Measurements from ENCODE around the gene NEK8.
A peak's percentile ranks its signal among the peaks of the same experiment; 100 is the strongest.

Gene NEK8

GRCh38 chr17:28728364-28729200 is at the start of gene NEK8:
Gene NEK8, plus strand, starts transcription at chr17:28728788. Its CDS starts 26 bp downstream, at chr17:28728814.
- no peaks in the 10 kb centered on the region for H3K9me3 ChIP-seq (ENCODE audit: control insufficient read depth in 2 of 2, low read length in 2 of 2)
- H3K27me3 ChIP-seq (ENCODE audit: control insufficient read depth in 1 of 2, insufficient read depth in 2 of 2, low read length in 2 of 2), result peaks cover 2 to 10% of the 10 kb centered on the region in 2 donors
- peaks cover 37% of the 10 kb centered on the region for H3K4me1 ChIP-seq (ENCODE audit: control insufficient read depth, insufficient read depth, low read length)
- H3K4me3 ChIP-seq (ENCODE audit: low read length in 2 of 2), result peak within 1 kb of the TSS; percentile 91 to 98
- H3K27ac ChIP-seq (ENCODE audit: low read length), result peak within 1 kb of the TSS; percentile 87
- H3K36me3 ChIP-seq (ENCODE audit: control insufficient read depth in 2 of 2, insufficient read depth in 2 of 2, low read length in 2 of 2), result peaks cover 7 to 8% of the 10 kb centered on the region in 2 donors
- peak within 1 kb of the TSS; percentile 77 to 88 for H3K9ac ChIP-seq (ENCODE audit: low read length in 2 of 2)

DNA sequence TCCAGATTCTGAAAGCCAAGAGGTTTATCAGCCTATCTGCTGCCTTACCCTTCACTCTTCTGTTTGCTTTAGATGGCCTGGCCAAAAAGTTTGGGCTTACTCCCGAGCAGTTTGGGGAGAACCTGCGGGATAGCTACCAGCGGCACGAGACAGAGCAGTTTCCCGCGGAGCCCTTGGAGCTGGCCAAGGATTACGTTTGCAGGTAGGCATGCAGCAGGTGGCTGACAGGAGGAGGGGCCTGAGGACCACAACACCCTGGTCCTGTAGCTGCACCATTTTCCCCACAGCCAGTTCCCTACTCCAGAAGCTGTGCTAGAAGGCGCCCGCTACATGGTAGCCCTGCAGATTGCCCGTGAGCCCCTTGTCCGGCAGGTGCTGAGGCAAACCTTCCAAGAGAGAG is 45.9 kb upstream of the NEK8 start:
- peaks cover 70 to 72% of the 10 kb centered on the region in 2 donors for H3K36me3 ChIP-seq (ENCODE audit: control insufficient read depth in 2 of 2, insufficient read depth in 2 of 2, low read length in 2 of 2)
- no peaks in the 10 kb centered on the region for H3K27me3 ChIP-seq (ENCODE audit: control insufficient read depth in 1 of 2, insufficient read depth in 2 of 2, low read length in 2 of 2)
- H3K9me3 ChIP-seq (ENCODE audit: control insufficient read depth in 2 of 2, low read length in 2 of 2), result no peaks in the 10 kb centered on the region
- H3K27ac ChIP-seq (ENCODE audit: low read length), result no peak overlapping the region
- H3K4me1 ChIP-seq (ENCODE audit: control insufficient read depth, insufficient read depth, low read length), result peaks cover 3% of the 10 kb centered on the region
- no peak overlapping the region for H3K9ac ChIP-seq (ENCODE audit: low read length in 2 of 2)
- no peak overlapping the region for H3K4me3 ChIP-seq (ENCODE audit: low read length in 2 of 2)

DNA sequence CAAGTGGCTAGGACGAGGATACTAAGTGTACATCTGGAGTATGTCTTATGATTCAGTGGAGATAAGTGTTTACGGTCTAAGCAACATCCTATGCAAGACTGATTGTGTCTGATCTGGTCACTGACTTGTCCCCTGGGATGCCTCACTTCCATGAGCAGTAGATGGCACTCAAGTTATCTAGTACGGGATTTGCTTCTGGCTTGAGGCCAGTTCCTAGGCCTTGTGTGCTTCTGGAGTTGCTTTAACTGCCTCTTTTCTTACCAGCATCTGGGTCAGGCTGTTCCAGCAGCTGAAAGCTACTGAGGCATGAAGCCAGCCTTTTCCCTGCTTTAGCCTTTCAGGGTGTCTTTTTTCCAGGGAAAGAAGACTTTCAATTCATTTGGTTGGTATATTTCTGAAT is 43.6 kb upstream of the NEK8 start:
- peak overlapping the region in 1 of 2 donors; percentile 13 for H3K9ac ChIP-seq (ENCODE audit: low read length in 2 of 2)
- H3K36me3 ChIP-seq (ENCODE audit: control insufficient read depth in 2 of 2, insufficient read depth in 2 of 2, low read length in 2 of 2), result peaks cover 79 to 80% of the 10 kb centered on the region in 2 donors
- H3K27ac ChIP-seq (ENCODE audit: low read length), result no peak overlapping the region
- peaks cover 3% of the 10 kb centered on the region for H3K4me1 ChIP-seq (ENCODE audit: control insufficient read depth, insufficient read depth, low read length)
- no peaks in the 10 kb centered on the region for H3K27me3 ChIP-seq (ENCODE audit: control insufficient read depth in 1 of 2, insufficient read depth in 2 of 2, low read length in 2 of 2)
- H3K9me3 ChIP-seq (ENCODE audit: control insufficient read depth in 2 of 2, low read length in 2 of 2), result no peaks in the 10 kb centered on the region
- H3K4me3 ChIP-seq (ENCODE audit: low read length in 2 of 2), result no peak overlapping the region

DNA sequence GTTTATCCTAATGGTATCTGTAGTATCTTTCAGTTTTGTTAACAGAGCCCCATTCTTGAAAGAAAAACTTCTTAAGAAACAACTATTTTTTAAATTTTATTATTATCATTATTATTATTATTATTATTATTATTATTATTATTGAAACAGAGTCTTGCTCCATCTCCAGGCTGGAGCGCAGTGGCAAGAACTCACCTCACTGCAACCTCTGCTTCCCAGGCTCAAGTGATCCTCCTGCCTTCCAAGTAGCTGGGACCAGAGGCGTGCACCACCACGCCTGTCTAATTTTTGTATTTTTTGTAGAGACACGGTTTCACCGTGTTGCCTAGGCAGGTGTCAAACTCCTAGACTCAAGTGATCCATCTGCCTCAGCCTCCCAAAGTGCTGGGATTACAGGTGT is 43.2 kb upstream of the NEK8 start:
- H3K9me3 ChIP-seq (ENCODE audit: control insufficient read depth in 2 of 2, low read length in 2 of 2), result no peaks in the 10 kb centered on the region
- H3K36me3 ChIP-seq (ENCODE audit: control insufficient read depth in 2 of 2, insufficient read depth in 2 of 2, low read length in 2 of 2), result peaks cover 83 to 84% of the 10 kb centered on the region in 2 donors
- H3K27ac ChIP-seq (ENCODE audit: low read length), result no peak overlapping the region
- H3K27me3 ChIP-seq (ENCODE audit: control insufficient read depth in 1 of 2, insufficient read depth in 2 of 2, low read length in 2 of 2), result no peaks in the 10 kb centered on the region
- H3K4me3 ChIP-seq (ENCODE audit: low read length in 2 of 2), result no peak overlapping the region
- H3K4me1 ChIP-seq (ENCODE audit: control insufficient read depth, insufficient read depth, low read length), result peaks cover 3% of the 10 kb centered on the region
- H3K9ac ChIP-seq (ENCODE audit: low read length in 2 of 2), result no peak overlapping the region

DNA sequence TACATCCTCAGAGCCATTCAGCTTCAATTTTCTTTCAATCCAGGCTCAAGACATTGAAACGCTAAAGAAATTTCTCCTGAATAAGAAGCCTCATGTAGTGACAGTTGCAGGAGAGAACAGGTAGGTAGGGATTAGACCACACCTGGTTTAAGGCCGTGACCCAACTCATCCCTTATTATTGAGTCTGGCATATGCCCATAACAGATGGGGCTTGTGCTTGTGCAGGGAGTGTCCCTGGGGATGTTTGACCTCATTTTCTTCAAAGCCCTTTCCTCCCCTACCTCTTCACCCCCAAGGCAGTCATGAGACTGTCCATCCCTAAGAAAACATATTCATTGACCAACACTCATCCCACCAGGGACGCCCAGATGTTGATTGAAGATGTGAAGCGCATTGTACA is 42.3 kb upstream of the NEK8 start:
- no peaks in the 10 kb centered on the region for H3K9me3 ChIP-seq (ENCODE audit: control insufficient read depth in 2 of 2, low read length in 2 of 2)
- H3K36me3 ChIP-seq (ENCODE audit: control insufficient read depth in 2 of 2, insufficient read depth in 2 of 2, low read length in 2 of 2), result peaks cover 87 to 89% of the 10 kb centered on the region in 2 donors
- no peak overlapping the region for H3K4me3 ChIP-seq (ENCODE audit: low read length in 2 of 2)
- no peak overlapping the region for H3K27ac ChIP-seq (ENCODE audit: low read length)
- no peak overlapping the region for H3K9ac ChIP-seq (ENCODE audit: low read length in 2 of 2)
- H3K27me3 ChIP-seq (ENCODE audit: control insufficient read depth in 1 of 2, insufficient read depth in 2 of 2, low read length in 2 of 2), result no peaks in the 10 kb centered on the region
- peaks cover 3% of the 10 kb centered on the region for H3K4me1 ChIP-seq (ENCODE audit: control insufficient read depth, insufficient read depth, low read length)

DNA sequence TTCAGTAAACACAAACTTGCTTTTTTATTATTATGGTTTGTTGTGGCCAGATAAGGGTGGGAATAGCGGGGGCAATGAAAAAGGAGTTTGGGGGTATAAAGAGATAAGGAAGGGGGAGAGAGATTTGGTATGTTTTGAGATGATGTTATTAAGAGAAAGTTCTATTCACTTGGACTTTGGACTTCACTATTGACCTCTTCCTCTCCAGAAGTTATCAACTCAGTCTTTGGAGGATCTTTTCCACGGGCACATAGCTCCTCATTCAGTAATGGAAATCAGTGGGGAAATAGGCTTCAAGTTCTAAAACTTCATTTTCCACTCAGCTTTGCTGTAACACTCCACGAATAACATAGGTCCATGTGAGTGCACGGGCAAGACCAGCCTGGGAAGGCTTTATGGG is 40.1 kb upstream of the NEK8 start:
- Histone ChIP-seq H3K4me1 (ENCODE audit: control insufficient read depth, insufficient read depth, low read length) (peaks cover 3% of the 10 kb centered on the region), H3K27ac (ENCODE audit: low read length) (no peak overlapping the region), H3K4me3 (ENCODE audit: low read length in 2 of 2) (no peak overlapping the region), H3K36me3 (ENCODE audit: control insufficient read depth in 2 of 2, insufficient read depth in 2 of 2, low read length in 2 of 2) (peaks cover 66 to 71% of the 10 kb centered on the region in 2 donors), H3K27me3 (ENCODE audit: control insufficient read depth in 1 of 2, insufficient read depth in 2 of 2, low read length in 2 of 2) (no peaks in the 10 kb centered on the region), H3K9me3 (ENCODE audit: control insufficient read depth in 2 of 2, low read length in 2 of 2) (no peaks in the 10 kb centered on the region), H3K9ac (ENCODE audit: low read length in 2 of 2) (no peak overlapping the region)

DNA sequence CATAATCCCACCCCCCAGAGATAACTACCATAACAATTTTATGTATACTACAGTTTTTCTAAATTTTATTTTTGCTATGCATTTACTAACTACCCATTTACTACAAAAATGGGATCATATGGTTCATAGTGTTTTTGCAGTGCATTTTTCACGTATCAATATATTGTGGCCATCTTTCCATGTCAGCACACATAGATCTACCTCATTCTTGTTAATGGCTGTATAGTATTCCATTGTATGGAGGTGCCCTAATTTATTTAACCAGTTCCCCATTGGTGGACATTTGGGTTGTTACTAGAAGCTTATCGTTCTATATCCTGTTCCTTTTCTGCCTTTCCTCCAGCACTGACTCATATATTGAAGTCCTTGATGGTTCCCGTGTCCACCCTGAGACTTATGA is 39.6 kb upstream of the NEK8 start:
- peaks cover 68 to 74% of the 10 kb centered on the region in 2 donors for H3K36me3 ChIP-seq (ENCODE audit: control insufficient read depth in 2 of 2, insufficient read depth in 2 of 2, low read length in 2 of 2)
- H3K4me3 ChIP-seq (ENCODE audit: low read length in 2 of 2), result no peak overlapping the region

GRCh38 chr17:28693869-28694268 is 34.7 kb upstream of the NEK8 start:
- no peaks in the 10 kb centered on the region for H3K9me3 ChIP-seq (ENCODE audit: control insufficient read depth in 2 of 2, low read length in 2 of 2)
- no peak overlapping the region for H3K9ac ChIP-seq (ENCODE audit: low read length in 2 of 2)
- H3K36me3 ChIP-seq (ENCODE audit: control insufficient read depth in 2 of 2, insufficient read depth in 2 of 2, low read length in 2 of 2), result peaks cover 71 to 73% of the 10 kb centered on the region in 2 donors
- no peak overlapping the region for H3K4me3 ChIP-seq (ENCODE audit: low read length in 2 of 2)
- no peaks in the 10 kb centered on the region for H3K27me3 ChIP-seq (ENCODE audit: control insufficient read depth in 1 of 2, insufficient read depth in 2 of 2, low read length in 2 of 2)
- H3K4me1 ChIP-seq (ENCODE audit: control insufficient read depth, insufficient read depth, low read length), result no peaks in the 10 kb centered on the region
- no peak overlapping the region for H3K27ac ChIP-seq (ENCODE audit: low read length)

More for the DNA sequence above, 39.6 kb upstream of the NEK8 start:
- Histone ChIP-seq H3K9me3 (ENCODE audit: control insufficient read depth in 2 of 2, low read length in 2 of 2) (no peaks in the 10 kb centered on the region), H3K27ac (ENCODE audit: low read length) (no peak overlapping the region), H3K9ac (ENCODE audit: low read length in 2 of 2) (no peak overlapping the region), H3K4me1 (ENCODE audit: control insufficient read depth, insufficient read depth, low read length) (peaks cover 3% of the 10 kb centered on the region), H3K27me3 (ENCODE audit: control insufficient read depth in 1 of 2, insufficient read depth in 2 of 2, low read length in 2 of 2) (no peaks in the 10 kb centered on the region)

DNA sequence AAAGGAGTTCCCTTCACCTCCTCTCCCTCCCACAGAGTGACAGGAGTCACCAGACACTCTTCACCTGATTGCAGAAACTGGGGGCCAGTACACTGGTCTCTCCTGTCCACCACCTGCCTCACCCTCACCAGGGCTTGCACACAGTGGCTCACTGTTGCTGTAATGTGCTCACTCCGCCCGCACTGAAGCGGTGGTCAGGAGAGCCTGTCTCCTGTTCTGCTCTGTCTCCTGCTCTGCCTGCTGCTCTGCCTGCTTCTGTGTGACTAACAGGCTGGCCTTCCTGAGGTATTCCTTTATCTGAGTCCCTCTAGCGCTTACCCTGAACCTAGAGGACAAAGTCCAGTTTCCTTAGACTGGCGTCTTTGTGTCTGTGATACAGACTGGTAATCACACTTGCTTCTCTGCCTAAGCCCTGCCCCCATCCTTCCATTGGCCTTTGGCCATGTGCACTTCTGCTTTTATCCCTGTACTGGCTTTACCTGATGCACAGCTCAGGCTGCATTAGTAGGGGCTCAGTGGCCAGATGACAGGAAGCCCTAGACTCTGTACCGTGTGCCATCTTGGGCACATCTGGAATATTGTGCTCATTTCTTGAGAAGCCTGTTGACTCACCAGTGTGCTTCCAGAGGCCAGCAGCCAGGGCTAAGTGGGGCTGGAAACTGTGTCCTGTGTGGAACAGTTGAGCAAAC is 30.2 kb upstream of the NEK8 start:
- Histone ChIP-seq H3K36me3 (ENCODE audit: control insufficient read depth in 2 of 2, insufficient read depth in 2 of 2, low read length in 2 of 2) (peaks cover 84 to 93% of the 10 kb centered on the region in 2 donors), H3K9ac (ENCODE audit: low read length in 2 of 2) (no peak overlapping the region), H3K4me1 (ENCODE audit: control insufficient read depth, insufficient read depth, low read length) (no peaks in the 10 kb centered on the region), H3K27me3 (ENCODE audit: control insufficient read depth in 1 of 2, insufficient read depth in 2 of 2, low read length in 2 of 2) (no peaks in the 10 kb centered on the region), H3K9me3 (ENCODE audit: control insufficient read depth in 2 of 2, low read length in 2 of 2) (no peaks in the 10 kb centered on the region), H3K4me3 (ENCODE audit: low read length in 2 of 2) (no peak overlapping the region), H3K27ac (ENCODE audit: low read length) (no peak overlapping the region)

- no peak overlapping the region for H3K9ac ChIP-seq (ENCODE audit: low read length in 2 of 2)
- H3K4me3 ChIP-seq (ENCODE audit: low read length in 2 of 2), result no peak overlapping the region
- H3K36me3 ChIP-seq (ENCODE audit: control insufficient read depth in 2 of 2, insufficient read depth in 2 of 2, low read length in 2 of 2), result peaks cover 69 to 82% of the 10 kb centered on the region in 2 donors
These were observed 28.3 kb upstream of the NEK8 start for GRCh38 chr17:28700278-28700677.

More at GRCh38 chr17:28700278-28700677, 28.3 kb upstream of the NEK8 start:
- Histone ChIP-seq H3K9me3 (ENCODE audit: control insufficient read depth in 2 of 2, low read length in 2 of 2) (no peaks in the 10 kb centered on the region), H3K27me3 (ENCODE audit: control insufficient read depth in 1 of 2, insufficient read depth in 2 of 2, low read length in 2 of 2) (no peaks in the 10 kb centered on the region), H3K4me1 (ENCODE audit: control insufficient read depth, insufficient read depth, low read length) (no peaks in the 10 kb centered on the region), H3K27ac (ENCODE audit: low read length) (no peak overlapping the region)
